AG20443 (cell line): ENCODE data around the gene EIF4G1.

Experiments used
- DNase-seq: peaks from one replicate; pipeline ENCODE4 v3.0.0; 2012; ENCODE audit warnings: low spot score, mixed read lengths

EIF4G1 gene

DNA sequence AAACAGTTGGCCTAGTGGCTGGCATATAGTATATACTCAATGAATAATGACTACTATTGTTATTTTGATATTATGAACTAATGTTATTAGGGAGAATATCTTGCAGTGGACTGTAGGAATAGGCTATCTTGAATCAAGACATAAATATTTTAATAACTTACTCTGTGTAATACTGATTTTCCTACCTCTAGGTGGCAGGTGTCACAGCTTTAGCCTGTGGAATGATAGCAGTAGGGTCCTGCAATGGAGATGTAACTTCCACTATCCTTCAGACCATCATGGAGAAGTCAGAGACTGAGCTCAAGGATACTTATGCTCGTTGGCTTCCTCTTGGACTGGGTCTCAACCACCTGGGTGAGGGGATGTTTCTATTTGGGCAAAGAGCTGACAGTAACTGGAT lies 8.8 kb upstream of the EIF4G1 start:
- DNase-seq: no peak

DNA sequence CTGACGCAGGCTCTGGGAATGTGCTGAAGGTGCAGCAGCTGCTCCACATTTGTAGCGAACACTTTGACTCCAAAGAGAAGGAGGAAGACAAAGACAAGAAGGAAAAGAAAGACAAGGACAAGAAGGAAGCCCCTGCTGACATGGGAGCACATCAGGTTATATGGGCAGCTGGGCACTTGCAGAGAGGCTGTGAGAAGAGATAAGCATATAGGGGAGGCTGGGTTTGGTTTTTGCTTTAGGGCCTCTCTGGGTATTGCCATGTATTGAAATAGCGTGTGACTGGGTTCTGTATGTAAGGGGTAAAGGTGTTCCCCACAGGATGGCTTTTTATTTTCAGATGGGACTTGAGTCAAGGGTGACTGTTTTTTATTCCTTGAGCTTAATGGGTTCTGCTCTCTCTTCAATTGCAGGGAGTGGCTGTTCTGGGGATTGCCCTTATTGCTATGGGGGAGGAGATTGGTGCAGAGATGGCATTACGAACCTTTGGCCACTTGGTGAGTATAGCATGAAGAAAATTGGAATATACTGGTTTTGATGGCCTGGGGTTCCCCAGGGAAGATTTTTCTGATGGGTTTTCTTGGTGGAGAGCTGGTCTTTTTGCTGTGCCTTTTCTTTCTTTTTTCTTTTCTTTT lies 7.9 kb upstream of the EIF4G1 start:
- DNase-seq: no peak

DNA sequence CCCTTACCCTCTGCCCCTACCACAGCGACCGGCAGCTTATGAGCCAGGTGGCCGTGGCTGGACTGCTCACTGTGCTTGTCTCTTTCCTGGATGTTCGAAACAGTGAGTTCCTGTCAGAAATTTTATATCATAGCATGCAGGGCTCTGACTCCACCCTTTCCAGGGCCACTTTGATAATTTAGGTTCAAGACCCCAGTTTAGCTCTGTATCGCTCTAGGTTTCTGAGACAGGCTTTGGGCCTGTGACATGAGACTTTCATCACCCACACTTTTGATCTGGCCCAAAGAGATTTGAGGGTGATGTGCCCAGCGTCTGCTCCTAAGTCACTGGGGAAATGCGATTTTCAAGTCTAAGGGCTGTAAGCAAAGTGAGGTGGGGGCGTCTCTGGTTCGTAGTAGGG lies 6.5 kb upstream of the EIF4G1 start:
- DNase-seq: no peak

DNA sequence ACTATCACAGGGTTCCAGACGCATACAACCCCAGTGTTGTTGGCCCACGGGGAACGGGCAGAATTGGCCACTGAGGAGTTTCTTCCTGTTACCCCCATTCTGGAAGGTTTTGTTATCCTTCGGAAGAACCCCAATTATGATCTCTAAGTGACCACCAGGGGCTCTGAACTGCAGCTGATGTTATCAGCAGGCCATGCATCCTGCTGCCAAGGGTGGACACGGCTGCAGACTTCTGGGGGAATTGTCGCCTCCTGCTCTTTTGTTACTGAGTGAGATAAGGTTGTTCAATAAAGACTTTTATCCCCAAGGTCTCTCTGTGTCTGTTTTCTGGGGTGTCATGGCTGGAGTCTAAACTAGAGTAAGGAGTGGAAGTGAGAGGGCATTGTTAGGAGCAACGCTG lies 5.7 kb upstream of the EIF4G1 start:
- no peak for DNase-seq

DNA sequence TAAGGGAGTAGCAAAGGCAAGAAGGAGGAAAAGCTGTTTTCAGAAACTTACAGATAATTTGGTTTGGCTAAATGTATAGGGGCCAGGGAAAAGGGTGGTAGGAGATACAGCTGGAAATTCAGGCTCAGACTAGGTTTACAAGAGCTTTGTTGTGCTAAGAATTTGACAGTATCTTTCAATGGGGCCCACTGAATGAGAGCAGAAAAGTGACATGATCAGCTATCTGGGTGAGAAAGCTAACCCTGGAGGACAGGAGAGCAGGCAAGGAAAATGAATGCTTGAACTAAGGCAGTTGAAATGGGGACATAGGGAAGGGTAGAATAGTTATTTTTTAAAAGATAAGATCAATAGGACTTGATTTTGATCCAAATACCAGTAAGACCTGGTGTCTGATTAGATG lies 2.8 kb upstream of the EIF4G1 start:
- no peak for DNase-seq

DNA sequence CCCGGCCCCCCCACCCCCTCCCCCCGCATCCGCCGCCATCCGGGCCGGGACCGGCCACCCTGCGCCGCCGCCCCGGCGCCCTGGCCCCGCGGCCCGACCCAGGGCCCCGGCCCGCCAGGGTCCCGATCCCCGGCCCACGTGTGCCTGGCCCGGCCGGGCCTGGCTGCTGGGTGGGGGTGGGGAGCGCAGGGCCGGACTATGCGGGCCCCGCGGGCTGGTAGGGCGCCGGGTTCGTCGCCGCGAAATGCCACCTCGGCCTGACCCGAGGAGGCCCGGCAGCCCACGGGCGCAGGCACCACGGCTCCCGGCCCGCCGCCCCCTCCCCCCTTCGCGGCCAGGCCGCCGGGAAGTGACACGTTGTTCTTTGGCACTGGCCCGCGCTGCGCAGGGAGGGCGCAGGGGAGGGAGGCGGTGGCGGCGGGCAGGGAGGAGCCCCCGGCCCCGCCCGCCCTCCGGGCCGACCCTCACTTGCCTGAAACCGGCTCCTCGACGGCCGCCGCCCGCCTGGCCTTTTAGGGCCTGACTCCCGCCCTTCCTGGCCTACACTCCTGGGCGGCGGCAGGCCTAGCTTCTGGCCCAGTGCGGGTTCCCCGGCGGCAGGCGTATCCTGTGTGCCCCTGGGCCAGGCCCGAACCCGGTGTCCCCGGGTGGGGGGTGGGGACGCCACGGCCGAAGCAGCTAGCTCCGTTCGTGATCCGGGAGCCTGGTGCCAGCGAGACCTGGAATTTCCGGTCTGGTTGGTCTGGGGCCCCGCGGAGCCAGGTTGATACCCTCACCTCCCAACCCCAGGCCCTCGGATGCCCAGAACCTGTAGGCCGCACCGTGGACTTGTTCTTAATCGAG lies 515 bp downstream of the EIF4G1 start:
- DNase-seq: peak; percentile 91

DNA sequence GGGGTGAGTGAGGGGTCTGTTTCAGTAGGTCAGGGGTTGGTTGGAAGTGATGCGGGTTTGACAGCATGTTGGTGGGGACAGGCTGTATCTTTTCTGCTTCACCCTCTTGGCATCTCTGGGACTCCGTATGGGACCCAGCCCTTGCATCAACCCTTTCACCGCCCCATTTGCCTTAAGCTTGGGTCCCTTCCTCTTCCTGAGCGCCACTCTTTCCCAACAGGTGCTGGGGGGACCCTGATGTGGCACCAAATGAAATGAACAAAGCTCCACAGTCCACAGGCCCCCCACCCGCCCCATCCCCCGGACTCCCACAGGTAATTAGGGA lies 1.1 kb downstream of the EIF4G1 start:
- DNase-seq: peak; percentile 9

DNA sequence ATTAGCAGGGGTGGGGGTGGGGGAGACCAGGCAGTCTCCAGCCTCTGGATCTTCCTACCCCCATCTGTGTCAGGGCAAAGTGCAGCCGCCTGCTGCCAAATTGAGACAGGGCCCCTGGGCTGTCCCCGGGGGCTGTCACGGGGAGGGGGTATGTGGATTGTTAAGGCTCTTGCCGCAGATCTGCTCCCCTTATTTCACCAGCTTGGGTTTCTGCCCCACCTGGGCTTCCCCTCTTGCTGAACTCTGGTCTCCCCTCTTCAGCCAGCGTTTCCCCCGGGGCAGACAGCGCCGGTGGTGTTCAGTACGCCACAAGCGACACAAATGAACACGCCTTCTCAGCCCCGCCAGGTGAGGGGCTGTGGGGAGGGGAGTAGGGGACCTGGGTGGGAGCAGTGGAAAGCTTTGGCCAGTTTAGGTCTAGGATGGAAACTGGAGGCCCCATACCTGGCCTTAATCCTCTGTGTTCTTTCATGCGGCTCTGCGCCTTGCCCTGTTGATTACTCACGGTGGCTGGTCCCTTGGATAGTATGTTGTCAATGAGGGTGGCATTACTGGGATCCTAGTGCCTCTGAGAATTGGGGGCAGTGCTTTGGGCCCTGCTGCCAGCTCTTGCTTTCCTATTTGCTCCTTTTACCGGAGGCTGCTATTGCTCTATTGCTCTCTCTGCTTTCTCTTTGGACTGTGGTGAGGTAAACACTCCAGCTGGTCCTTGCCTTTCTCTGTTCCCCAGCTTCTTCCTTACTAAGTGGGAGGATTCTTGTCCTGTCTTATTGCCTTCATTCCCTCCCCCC lies 1.7 kb downstream of the EIF4G1 start:
- peak; percentile 10 for DNase-seq

DNA sequence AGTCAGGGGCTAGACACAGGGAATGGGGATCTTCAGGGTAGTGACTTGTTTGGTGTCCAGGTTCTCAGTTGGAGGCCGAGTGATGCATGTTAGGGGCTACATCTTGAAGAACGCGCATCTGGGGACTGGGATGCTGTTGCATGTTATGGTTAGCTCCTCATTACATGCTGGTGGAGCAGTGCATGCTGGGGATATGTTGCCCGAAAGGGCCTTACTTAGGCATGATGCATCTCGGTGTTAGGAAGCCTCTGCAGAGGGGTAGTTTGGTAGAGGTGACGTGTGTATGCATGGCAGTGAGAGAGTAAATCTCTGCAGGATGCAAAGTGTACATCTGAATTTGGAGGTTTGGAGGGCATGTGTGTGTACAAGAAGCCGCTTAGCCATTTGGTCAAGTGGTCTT lies 2.4 kb downstream of the EIF4G1 start:
- DNase-seq: no peak

DNA sequence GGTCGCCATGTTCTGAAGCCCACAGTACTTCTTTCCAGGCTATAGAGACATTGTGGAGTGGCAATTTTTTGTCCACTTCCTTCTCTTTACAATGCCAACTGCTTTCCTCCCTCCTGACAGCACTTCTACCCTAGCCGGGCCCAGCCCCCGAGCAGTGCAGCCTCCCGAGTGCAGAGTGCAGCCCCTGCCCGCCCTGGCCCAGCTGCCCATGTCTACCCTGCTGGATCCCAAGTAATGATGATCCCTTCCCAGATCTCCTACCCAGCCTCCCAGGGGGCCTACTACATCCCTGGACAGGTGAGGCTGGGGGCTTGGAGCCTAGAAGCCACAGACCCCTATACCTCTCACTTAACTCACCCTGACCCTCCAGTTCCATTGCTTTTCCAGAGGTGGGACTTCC lies 2.8 kb downstream of the EIF4G1 start:
- no peak for DNase-seq

DNA sequence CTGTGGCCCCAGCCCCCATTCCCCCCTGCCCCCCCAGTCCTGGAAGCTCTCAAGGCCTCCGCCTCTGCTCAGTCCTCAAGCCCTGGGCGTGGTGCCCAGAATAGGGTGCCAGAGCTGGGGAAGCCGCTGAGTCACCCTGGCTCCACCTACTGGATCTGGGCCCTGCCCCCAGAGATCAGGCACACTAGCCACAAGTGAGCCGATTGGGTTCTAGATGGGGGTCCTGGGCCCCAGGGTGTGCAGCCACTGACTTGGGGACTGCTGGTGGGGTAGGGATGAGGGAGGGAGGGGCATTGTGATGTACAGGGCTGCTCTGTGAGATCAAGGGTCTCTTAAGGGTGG lies 5.7 kb downstream of the EIF4G1 start:
- DNase-seq: peak; percentile 98

DNA sequence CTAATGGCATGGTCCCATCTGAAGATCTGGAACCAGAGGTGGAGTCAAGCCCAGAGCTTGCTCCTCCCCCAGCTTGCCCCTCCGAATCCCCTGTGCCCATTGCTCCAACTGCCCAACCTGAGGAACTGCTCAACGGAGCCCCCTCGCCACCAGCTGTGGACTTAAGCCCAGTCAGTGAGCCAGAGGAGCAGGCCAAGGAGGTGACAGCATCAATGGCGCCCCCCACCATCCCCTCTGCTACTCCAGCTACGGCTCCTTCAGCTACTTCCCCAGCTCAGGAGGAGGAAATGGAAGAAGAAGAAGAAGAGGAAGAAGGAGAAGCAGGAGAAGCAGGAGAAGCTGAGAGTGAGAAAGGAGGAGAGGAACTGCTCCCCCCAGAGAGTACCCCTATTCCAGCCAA lies 7.3 kb downstream of the EIF4G1 start:
- DNase-seq: no peak

DNA sequence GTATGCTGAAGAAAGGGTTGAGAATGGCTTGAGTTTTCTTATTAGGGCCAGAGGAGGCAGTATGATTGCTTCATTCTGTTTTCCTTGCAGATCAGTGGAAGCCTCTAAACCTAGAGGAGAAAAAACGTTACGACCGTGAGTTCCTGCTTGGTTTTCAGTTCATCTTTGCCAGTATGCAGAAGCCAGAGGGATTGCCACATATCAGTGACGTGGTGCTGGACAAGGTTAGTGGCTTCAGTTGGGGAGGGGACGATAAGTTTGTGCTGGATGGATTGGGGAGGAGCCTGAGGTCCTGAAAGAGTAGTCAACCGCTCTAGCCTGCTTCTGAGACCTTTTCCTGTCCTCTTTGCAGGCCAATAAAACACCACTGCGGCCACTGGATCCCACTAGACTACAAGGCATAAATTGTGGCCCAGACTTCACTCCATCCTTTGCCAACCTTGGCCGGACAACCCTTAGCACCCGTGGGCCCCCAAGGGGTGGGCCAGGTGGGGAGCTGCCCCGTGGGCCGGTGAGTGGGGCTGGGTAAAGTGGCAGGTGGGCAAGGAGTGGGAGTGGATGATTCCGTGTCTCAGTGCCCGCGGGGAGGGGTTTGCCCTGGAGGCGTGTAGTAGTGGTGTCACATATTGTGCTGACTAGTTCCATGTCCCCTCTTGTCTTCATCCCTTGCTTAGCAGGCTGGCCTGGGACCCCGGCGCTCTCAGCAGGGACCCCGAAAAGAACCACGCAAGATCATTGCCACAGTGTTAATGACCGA lies 8.5 kb downstream of the EIF4G1 start:
- peak; percentile 47 for DNase-seq

DNA sequence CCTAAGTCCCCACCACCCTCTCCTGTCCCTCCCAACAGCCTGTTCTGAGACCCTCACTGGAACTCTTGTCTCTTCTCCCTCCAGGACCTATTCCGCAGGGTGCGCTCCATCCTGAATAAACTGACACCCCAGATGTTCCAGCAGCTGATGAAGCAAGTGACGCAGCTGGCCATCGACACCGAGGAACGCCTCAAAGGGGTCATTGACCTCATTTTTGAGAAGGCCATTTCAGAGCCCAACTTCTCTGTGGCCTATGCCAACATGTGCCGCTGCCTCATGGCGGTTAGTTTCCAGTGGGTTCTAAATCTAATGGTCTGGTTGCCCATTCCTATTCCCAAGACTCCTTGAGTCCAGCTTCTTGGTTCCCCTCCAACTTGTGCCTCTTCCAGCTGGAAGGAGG lies 9.3 kb downstream of the EIF4G1 start:
- DNase-seq: peak; percentile 1

DNA sequence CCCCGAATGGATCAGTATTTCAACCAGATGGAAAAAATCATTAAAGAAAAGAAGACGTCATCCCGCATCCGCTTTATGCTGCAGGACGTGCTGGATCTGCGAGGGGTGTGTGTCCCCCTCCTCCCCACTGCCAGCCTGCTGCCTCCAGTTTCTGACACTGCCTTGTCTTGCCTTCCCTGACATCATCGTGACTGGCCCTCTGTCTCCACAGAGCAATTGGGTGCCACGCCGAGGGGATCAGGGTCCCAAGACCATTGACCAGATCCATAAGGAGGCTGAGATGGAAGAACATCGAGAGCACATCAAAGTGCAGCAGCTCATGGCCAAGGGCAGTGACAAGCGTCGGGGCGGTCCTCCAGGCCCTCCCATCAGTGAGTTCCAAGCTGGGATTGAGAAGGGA lies 10.9 kb downstream of the EIF4G1 start:
- peak; percentile 0 for DNase-seq

DNA sequence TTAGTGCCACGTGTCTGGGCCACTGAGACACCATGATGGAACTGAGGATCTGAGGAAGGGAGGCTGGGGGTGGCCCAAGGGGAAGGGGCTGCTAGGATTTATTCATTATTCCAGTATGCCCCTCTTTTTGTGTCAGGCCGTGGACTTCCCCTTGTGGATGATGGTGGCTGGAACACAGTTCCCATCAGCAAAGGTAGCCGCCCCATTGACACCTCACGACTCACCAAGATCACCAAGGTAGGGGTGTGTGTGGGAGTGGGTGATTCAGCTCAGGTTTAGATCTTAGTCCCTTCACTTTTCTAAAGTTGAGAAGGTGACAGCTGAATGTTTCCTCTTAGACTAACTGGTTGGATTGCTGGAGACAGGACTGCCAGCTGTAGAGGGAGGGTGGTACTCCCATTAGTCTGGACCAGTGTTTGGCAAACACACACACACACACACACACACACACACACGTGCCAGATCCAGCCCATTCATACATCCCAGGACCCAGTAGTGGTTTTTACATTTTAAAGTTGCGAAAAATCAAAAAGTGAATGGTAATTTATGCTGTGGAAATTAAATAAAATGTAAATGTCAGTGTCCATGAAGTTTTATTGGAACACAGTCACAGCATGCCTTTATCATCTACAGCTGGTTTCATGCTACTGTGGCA lies 11.4 kb downstream of the EIF4G1 start:
- DNase-seq: peak; percentile 1

DNA sequence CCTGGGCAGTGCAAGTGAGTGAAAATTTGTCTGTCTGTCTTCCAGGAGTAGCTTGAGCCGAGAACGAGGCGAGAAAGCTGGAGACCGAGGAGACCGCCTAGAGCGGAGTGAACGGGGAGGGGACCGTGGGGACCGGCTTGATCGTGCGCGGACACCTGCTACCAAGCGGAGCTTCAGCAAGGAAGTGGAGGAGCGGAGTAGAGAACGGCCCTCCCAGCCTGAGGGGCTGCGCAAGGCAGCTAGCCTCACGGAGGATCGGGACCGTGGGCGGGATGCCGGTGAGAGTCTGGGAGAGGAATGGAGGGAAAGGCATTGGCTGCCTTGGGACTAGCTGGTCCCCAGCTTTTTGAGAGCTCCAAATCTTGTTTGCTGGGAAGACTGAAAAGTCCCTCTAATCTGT lies 12.8 kb downstream of the EIF4G1 start:
- DNase-seq: no peak

DNA sequence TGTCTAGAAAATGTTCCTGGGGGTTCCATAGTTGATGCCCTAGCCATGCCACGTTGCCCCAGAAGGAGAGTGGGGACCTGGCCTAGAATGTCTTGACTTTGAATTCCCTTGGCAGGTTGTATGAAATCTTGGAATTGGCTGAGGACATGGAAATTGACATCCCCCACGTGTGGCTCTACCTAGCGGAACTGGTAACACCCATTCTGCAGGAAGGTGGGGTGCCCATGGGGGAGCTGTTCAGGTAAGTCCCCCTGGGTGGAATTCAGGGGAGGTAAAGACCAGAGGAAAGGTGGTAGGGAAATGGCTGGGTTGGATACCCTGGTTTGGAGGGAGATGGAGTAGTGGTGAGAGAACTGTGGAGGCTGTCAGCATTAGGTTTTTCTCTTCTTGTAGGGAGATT lies 14.1 kb downstream of the EIF4G1 start:
- DNase-seq: no peak

DNA sequence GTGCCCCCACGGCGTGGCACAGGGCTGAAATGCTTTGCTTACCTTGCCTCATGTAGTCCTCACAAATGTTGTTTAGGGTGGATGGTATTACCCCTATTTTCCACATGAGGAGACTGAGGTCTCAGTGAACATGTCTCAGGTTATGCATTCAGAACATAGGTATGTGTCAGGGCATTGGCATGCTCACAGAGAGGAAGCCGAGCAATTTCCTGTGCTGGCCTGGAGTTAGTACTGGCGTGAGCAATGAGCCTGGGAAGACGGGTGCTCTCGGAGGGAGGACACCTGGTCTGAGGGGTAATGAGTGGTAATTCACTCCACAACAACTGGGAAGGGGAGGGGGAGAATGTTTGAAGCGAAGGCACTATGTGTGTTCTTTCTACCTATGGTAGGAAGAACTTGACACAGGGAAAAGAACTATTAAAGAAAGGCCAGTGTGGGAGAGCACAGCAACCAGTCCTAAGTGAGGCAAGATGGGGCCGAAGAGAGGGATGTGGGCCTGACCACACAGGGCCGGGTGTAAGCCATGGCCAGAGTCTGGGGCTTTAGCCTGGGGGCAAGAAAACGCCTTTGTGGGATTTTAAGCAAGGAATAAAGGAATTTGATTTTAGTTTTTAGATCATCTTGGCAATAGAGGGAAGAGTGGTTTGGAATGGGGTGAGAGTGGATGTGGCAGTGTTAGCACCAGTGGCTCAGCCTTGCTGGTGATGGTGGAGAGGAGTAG lies 18.1 kb downstream of the EIF4G1 start:
- peak; percentile 69 for DNase-seq

DNA sequence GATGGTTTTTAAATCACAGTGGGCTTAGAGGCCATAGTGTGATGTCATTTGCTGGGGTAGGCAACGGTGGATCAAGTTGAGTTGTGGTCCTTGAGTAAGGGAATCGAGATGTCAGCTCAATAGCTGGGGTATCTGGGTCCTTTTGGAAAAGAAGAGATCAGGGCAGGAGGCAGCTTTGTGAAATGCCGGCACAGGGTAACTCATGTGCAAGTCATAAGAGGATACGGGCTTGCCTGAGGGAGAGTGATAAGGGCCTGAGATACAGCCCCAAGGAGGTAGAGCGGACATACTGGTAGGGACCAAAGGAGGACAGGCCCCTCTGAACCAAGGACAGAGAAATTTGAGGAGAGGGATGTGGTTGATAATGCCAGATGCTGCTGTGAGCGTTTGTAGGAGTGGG lies 18.8 kb downstream of the EIF4G1 start:
- no peak for DNase-seq

DNA sequence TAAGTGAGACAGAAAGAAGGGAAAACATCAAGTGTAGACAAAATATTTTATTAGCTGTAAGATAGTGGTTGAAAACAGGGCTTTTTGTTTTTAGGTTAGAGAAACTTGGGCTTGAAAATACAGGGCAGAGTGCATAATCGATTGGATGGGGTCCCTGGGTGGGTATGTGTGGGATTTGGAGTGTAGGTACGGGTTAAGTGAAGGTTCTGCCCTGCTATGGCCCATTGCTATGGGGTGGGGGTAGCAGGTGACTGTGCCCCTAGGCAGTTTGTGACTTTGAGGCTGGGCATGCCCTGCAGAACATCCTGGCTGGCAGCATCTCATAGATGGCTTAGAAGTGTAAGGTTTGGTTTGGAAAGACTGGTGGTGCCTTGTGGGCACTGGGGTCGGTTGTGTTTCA lies 19.3 kb downstream of the EIF4G1 start:
- DNase-seq: no peak
